GM12865 (cell line): ENCODE data around the gene ALDH3B2.

Experiments
- DNase-seq: peaks from one replicate; pipeline ENCODE4 v3.0.0; 2010; ENCODE audit warnings: low read depth
- H3K4me3 ChIP-seq: 2 replicates; pipeline ENCODE4 v1.5.1; 2011; ENCODE audit warnings: mild to moderate bottlenecking, low read depth, low read length, control low read depth
- CTCF ChIP-seq: IDR thresholded peaks from 2 replicates; pipeline ENCODE4 v1.5.1; 2011; ENCODE audit warnings: low read length, control low read depth, low read depth, inconsistent platforms; ENCODE audit not compliant: insufficient read depth; ENCODE audit errors: missing control alignments

Gene ALDH3B2

GRCh38 chr11:67654225-67654624 lies 20.2 kb downstream of the ALDH3B2 start:
- TF ChIP-seq CTCF = no peak
- DNase-seq = no peak
- no peak overlapping the region for H3K4me3 ChIP-seq

GRCh38 chr11:67652965-67653845 lies 21.2 kb downstream of the ALDH3B2 start:
- no peak for TF ChIP-seq CTCF
- no peak for DNase-seq
- H3K4me3 ChIP-seq = no peak overlapping the region

GRCh38 chr11:67651976-67652781 lies 22.2 kb downstream of the ALDH3B2 start:
- no peak overlapping the region for H3K4me3 ChIP-seq

GRCh38 chr11:67649634-67650510 lies 24.6 kb downstream of the ALDH3B2 start:
- no peak for TF ChIP-seq CTCF

More at GRCh38 chr11:67651976-67652781, 22.2 kb downstream of the ALDH3B2 start:
- DNase-seq = no peak
- no peak for TF ChIP-seq CTCF

GRCh38 chr11:67648796-67649613 lies 25.4 kb downstream of the ALDH3B2 start:
- no peak for TF ChIP-seq CTCF
- DNase-seq = peak; percentile 73
- no peak overlapping the region for H3K4me3 ChIP-seq

More at GRCh38 chr11:67649634-67650510, 24.6 kb downstream of the ALDH3B2 start:
- DNase-seq = peak; percentile 68
- peak overlapping the region; percentile 68 for H3K4me3 ChIP-seq
